T47D (cell line): ENCODE measurements around the gene FAAH2.
"Not testable (repeated sequence)": the region's sequence is repeated elsewhere in the genome, so short reads cannot be mapped to it uniquely, and the experiment has no call there.

Experiments
- DNase-seq, 2 experiments: peaks; one replicate each; pipeline versions ENCODE4 v3.0.0 to v3.0.0-alpha.2; 2011 to 2012; ENCODE audit warnings: low read depth in 1 of 2, low spot score in 1 of 2
- JUND ChIP-seq: IDR thresholded peaks from 2 replicates; pipeline ENCODE4 v1.6.1; 2012; ENCODE audit warnings: low read depth
- in situ Hi-C: cut with HindIII; loops from 2 replicates; pipeline ENCODE4 v1.10.0; 2016; ENCODE audit warnings: low sequenced_read_pairs, low pct_unique_long_range_greater_than_20kb

FAAH2 gene, protein sequence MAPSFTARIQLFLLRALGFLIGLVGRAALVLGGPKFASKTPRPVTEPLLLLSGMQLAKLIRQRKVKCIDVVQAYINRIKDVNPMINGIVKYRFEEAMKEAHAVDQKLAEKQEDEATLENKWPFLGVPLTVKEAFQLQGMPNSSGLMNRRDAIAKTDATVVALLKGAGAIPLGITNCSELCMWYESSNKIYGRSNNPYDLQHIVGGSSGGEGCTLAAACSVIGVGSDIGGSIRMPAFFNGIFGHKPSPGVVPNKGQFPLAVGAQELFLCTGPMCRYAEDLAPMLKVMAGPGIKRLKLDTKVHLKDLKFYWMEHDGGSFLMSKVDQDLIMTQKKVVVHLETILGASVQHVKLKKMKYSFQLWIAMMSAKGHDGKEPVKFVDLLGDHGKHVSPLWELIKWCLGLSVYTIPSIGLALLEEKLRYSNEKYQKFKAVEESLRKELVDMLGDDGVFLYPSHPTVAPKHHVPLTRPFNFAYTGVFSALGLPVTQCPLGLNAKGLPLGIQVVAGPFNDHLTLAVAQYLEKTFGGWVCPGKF

DNA sequence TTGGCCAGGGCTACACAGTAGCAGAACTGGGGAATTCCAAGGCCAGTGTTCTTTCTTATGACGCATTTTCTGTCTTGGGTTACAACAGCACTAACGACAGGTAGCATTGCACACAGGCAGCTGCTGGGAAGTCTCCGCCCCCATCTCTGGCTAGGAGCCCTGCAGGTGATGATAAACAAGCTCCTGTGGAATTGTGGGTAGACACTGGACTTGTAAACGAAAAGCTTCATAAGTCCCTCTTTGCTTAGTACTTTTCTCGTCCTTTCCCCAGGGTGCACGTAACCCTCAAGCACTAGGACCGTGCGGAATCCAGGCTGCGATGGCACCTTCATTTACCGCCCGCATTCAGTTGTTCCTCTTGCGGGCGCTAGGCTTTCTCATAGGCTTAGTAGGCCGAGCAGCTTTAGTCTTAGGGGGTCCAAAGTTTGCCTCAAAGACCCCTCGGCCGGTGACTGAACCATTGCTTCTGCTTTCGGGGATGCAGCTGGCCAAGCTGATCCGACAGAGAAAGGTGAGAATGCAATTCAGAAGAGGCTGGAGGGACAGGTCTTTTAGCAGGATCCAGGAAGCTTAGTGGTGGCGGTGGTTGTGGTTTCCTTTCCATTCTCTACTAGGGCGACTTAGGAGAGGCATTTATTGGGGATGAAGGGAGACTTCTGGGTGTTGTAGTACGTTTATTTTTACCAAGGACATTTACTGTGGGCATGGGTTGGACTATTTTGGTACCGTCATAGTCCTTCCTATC is at the start of gene FAAH2:
FAAH2 (plus strand) TSS at position 200 of the 745 bp plus-strand sequence; CDS start at position 320, 120 bp downstream.
- peak; percentile 13 to 91 for DNase-seq
- in situ Hi-C loops: no loop called here
- no peak for TF ChIP-seq JUND

DNA sequence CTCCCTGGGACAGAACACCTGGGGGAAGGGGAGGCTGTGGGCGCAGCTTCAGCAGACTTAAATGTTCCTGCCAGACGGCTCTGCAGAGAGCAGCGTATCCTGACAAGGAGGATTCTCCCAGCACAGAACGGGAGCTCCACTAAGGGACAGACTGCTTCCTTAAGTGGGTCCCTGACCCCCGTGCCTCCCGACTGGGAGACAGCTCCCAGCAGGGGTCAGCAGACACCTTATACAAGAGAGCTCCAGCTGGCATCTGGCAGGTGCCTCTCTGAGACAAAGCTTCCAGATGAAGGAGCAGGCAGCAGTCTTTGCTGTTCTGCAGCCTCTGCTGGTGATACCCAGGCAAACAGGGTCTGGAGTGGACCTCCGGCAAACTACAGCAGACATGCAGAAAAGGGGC is 44.5 kb upstream of the FAAH2 start:
- TF ChIP-seq JUND: no peak
- DNase-seq: no peak
- in situ Hi-C loops: no loop called here

DNA sequence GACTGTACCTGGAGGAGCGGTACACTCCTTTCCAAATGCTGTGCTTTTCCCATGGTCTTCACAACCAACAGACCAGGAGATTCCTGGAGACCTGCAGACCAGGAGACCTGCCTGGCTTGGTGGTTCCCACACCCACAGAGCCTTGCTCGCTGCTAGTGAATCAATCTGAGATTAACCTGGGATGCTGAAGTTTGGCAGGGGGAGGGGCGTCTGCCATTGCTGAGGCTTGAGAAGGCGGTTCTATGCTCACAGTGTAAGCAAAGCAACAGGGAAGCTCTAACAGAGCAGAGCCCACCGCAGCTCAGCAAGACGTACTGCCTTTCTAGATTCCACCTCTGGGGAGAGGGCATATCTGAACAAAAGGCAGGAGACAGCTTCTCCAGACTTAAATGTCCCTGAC is 34.5 kb upstream of the FAAH2 start:
- DNase-seq: no peak
- in situ Hi-C loops: no loop called here
- TF ChIP-seq JUND: no peak

DNA sequence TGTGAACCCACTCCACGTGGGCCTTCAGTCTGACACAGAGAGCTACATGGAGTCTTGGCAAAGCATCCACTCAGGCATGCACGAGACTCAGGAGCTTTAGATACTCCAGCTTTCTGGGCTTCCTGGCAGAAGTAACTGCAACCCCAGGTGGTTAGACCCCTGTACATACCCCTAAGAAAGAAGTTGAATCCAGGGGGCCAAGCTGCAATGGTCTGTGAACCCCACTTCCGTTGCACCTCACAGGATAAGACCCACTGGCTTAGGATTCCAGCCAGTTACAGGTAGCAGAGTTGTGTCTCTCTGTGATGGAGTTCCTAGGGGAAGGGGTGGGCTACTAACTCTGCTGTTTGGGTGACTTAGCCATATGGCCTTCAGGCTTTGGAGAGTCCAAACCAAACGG is 21.4 kb upstream of the FAAH2 start:
- no peak for DNase-seq
- no peak for TF ChIP-seq JUND
- in situ Hi-C loops: no loop called here

DNA sequence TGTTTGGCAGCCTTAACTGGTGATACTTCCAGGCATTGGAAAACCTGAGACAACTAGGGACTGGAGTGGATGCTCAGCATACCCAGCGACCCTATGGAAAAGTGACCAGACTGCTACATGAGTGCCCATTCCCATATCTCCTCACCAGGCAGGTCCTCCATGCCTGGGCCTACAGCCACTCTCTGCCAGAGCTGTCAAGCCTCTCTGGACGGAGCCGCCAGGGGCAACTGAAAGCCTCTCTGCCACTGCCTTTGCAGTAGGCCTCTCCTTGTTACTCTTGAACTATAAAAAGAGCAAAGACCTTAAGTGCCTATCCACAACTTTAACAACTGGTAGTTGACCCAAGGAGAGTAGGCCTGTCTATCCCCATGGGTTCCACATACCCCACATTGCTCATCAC is 20.2 kb upstream of the FAAH2 start:
- in situ Hi-C loops: no loop called here
- DNase-seq: no peak

DNA sequence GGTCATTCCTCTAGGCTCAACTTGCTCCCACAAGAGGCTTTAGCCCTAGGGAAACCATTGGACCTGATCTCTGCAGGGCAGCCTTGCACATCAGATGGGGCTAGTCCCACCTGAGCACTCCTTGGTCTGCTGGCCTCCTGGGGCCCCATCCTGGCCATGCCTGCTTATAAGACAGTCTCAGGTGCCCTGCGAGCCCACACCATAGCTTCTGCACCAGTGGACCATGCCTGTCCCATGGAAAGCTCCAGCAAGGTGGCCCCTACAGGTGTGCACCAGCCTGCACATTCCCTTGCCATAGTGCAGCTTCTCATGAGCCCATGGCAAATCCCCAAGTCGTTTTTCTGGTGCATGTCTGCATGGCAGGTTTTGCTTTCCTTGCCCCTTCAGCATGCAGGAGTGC is 19.6 kb upstream of the FAAH2 start:
- in situ Hi-C loops: no loop called here
- TF ChIP-seq JUND: no peak

More for the DNA sequence above, 20.2 kb upstream of the FAAH2 start:
- TF ChIP-seq JUND: no peak

DNA sequence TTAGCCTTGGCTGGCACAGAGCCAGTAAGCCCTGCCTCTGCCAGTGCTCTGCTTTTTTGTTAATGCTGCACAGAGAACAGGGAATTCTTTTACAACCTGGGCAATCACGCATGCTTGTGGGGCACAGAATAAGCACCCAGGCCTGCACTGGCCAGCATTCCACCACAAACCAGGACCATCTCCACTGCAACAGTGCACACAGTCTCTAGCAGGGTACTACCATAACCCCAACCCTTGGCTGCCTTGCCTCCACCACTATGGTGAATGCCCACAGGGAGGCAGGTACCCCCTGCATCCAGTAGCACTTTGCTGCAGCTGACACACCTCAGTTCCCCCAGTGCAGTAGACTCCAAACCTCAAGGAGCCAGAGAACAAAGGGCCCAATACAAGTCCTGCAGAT is 19.2 kb upstream of the FAAH2 start:
- no peak for DNase-seq
- in situ Hi-C loops: no loop called here
- no peak for TF ChIP-seq JUND

More for the DNA sequence above, 19.6 kb upstream of the FAAH2 start:
- no peak for DNase-seq

DNA sequence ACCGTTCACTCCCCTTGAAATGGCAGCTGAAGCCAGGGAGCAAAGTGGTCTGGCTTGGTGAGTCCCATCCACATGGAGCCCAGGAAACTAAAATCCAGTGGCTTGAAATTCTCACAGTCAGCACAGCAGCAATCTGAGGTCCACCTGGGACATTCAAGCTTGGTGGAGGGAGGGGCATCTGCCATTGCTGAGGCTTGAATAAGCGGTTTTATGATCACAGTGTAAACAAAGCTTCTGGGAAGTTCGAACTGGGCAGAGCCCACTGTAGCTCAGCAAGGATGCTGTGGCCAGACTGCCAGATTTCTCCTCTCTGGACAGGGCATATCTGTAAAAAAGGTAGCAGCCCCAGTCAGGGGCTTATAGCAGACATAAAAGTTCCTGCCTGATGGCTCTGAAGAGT is 15.5 kb upstream of the FAAH2 start:
- DNase-seq: no peak
- no peak for TF ChIP-seq JUND
- in situ Hi-C loops: no loop called here

DNA sequence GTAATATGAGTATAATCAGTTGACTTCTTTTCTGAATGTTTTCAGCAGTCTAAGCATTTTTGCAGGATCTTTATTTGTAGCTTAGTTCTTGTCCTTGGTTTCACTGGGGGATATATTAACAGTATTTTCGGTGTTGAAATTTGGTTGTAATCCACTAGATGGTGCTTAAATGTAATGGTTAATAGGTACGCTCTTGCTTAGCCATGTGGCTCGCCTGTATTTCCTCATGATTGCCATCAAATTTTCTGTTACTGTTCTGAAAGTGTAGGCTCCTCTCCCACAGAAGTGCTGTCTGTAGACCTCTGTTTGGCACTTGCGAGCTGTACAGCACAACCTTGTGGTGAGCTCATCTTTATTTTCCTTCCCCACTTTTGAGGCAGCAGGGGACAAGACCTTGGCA is 3.9 kb upstream of the FAAH2 start:
- in situ Hi-C loops: no loop called here
- TF ChIP-seq JUND: no peak
- peak in 1 of 2 experiments; percentile 55 for DNase-seq

DNA sequence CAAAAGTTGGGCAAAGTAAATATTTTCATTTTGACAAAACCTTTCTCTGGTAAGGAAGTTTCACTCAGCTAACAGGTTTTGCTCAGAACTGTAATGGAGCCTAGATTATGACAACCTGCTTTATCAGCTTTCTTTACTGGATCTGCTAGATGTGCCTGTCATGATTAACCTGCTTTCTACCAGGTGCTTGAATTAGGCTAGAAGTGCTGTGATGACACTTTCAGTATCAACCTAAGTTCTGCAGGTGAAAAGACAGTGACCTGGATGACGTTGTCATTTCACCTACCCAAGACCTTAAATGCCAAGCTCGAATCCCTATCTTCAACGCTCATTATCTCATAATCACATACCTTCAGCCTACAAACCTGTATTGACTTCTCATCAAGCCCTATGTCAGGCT is 1.5 kb upstream of the FAAH2 start:
- no peak for DNase-seq
- in situ Hi-C loops: no loop called here
- no peak for TF ChIP-seq JUND

DNA sequence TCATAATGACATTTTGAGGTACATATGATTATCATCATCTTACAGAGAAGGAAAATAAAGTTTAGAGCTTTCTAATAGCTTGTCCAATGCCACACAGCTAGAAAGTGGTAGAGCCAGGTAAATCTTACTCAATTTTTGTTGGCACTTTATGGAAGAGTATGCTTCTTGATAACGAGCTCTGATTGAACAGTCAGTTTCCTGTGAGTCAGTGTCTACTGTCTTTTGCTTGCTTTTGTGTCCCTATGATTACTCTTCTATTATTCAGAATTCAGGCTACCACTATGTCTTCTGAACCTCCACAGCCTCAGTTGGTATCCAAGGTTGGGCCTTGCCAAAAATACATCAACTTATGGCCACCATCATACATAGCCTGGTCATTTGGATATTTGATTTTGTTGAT is 2.6 kb downstream of the FAAH2 start:
- no peak for DNase-seq
- no peak for TF ChIP-seq JUND
- in situ Hi-C loops: no loop called here

DNA sequence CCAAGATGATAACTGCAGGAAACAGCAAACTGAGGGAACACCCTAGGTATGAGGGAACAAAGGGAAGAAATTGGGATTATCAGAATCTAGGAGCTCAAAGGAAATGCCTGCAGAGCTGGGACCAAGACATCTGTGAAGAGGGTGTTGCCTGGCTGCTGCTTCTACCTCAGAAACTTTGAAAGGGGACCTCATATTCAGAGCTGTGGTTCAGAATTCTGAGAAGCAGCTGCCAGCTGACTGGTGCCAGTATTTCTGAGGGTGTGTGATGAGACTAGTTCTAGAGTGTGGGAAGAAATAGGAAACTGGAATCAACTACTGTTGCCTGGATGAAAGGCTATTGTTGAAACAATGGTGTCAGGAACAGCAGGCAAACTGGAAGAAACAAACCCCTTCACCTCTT is 8.5 kb downstream of the FAAH2 start:
- TF ChIP-seq JUND: no peak
- in situ Hi-C loops: no loop called here

DNA sequence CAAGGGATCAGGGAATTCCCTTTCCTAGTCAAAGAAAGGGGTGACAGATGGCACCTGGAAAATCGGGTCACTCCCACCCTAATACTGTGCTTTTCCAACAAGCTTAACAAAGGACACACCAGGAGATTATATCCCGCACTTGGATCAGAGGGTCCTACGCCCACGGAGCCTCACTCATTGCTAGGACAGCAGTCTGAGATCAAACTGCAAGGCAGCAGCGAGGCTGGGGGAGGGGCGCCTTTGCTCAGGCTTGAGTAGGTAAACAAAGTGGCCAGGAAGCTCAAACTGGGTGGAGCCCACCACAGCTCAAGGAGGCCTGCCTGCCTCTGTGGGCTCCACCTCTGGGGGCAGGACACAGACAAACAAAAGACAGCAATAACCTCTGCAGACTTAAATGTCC is 9.2 kb downstream of the FAAH2 start:
- DNase-seq, in situ Hi-C loops: not testable (repeated sequence)

More for the DNA sequence above, 8.5 kb downstream of the FAAH2 start:
- DNase-seq: no peak
